GM19238 (cell line): ENCODE measurements around the gene TCHP.

Source experiments
- DNase-seq: peaks from one replicate; pipeline ENCODE4 v3.0.0; 2011; ENCODE audit warnings: low spot score; ENCODE audit not compliant: insufficient read length

Gene TCHP

DNA sequence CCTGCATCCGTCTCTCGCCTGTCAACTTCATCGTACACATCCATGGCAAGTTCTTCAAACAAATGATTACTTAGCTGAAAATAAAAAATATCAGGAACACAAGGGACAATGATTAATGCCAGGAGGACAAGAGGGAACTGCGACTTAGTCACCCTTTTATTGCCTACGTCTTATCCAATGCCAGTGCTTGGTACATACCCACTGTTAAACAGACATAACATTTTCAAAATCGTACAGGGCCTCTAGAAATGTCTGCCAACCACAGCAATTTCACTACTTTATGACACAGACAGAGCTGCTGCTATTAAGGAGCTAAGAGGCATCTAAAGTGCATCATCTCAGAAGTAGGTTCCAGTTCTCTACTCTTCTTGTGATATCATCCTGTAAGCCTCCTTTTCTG lies 61.5 kb downstream of the TCHP start:
- DNase-seq: no peak

DNA sequence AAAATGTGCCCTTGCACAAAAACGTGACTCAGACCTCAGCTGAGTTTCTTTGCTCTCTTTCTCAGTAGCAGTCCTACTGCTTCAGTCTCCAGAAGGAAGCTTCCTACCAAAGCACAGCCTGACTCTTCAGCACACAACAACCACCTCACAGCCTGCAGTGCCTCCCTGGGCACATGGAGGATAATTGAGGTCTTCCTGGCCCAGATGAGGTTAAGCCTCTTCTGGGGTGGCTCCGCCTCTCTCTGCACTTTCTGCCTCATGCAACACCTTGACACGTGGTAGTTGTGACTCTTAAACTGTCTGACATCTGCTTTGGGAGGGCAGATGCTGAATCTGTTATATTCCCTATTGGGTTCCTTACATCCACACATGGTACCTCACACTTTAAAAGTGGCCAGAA lies 62.3 kb downstream of the TCHP start:
- DNase-seq: no peak

DNA sequence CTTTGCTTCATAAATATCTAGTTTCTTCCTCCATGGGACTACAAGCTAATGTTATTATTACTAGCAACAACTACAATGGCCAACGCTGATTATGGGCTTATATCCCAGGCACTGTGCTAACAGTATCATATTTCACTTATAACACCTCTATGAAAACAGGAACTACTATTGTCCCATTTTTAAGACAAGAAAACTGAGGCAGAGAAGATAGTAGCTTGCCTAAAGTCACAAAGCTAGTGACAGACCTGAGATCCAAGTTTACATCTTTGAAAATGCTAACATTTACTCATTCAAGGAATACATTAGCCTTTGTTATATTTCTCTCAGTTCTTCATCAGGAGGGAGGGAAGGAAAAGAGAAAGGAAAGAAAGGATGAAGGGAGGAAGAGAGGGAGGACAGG lies 63.3 kb downstream of the TCHP start:
- no peak for DNase-seq

DNA sequence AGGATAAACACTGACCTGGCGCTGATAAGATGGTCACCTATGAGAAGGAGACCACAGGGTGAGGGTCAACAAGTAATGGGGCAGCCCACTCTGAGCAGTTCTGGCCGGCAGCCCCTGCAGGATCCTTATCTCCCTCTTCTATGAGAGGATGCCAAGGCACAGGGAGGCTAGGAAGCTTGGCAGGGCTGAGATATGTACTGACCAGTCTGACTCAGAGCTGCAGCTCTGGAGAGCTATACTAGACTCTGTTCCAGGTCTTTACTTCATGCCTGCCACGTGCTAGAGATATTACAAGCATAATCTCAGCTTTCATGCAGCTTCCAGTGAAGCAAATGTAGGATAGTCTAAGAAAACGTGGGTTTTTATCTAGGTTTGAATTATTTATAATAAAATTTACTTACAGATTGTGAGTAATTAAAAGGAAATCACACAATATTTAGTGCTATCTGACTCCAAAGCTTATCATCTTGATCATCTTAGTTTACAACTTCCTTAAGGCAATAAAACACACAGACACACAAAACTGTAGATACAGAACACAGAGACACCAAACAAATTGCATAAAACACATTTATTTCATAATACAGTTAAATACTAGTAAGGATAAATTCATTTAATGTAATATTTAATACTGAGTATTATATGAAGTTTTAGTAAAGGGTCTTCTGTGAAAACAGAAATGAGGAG lies 63.8 kb downstream of the TCHP start:
- DNase-seq: no peak

GRCh38 chr12:109966546-109966945 lies 66.5 kb downstream of the TCHP start:
- DNase-seq: no peak

DNA sequence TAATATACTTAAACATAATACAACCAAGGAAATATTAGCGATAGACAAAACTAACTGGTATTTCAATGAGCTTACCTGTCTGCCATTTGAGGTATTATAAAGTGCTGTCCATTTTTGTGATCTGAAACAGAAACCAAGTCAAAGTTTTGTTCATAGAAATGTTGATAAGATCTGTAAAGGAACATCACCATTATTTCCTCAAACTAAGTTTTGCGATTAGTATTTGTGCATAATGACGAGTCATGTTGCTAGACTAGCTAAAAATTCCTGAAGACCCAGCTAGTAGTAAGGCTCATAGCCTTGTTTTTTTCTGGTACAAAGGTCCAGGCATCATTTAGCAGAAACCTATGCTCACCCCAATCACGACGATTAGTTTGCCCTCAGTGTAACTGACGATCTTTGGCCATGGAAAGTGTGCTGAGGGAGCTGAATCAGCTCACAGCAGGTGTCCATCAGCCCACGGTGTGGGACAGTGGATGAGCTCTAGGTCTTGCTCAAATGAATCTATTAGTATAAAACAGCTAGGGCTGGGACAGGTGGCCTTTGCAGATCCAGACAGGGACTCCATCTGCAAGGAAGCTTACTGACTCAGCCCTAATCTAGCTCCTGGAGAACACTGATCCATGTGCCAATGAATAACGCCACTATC lies 67.4 kb downstream of the TCHP start:
- DNase-seq: no peak
